ENCODE data around the gene GATD1. TPM values are rescaled to one million over a fixed set of nuclear protein-coding genes. Genes with fewer than 3 reads are reported as not detected.
A peak's percentile ranks its signal among the peaks of the same experiment; 100 is the strongest.

Gene GATD1
- total and polyA plus RNA-seq, 2 donors (not counting 1 experiment from before 2014, with no cell fraction given): 62.4 to 70.0 TPM

DNA sequence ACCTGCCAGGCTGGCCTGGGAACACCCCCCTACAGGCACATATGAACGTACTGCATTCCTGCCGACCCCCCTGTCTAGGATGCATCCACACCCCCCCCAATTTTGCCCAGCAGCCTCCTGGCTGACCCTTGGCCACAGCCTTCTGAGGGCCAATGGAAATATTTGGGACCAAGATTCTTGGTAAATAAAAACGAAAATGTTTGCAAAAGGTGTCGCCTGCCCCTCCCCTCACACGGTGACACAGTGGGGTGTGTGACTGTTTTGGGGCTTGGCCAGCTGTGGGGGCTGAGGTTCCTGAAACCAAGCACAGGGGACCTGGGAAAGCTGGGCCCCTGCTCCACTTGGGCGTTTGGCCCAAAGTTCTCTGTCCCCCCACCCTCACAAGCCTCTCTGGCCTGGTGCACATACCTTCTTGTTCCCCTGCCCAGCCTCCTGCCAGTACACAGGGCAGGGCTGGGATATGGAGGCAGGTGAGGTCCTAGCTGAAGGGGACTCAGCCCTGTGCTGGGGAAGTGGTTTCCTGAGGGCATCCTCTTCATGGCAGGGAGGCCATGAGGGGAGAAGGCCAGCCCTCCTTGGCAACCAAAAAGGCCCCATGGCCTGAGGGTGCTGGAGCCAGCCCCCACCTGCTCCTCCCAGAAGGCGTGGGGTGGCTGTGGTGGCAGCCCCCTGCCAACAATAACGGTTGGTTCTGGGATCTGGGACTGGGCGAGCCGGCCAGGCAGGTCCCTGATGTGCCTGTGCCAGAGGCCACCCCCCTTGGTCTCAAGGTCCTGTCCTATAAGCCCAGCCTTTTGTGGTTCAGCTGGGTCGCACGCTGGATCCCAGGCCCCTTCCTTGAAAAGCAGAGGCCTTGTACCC is 48.3 kb upstream of the GATD1 start:
- ATAC-seq (ENCODE audit: low read depth): no peak
- peak overlapping the region; percentile 99 for H3K4me2 ChIP-seq (replicated peaks; ENCODE audit: low read depth, low read length, poor library complexity, severe bottlenecking)

More for the DNA sequence above, 48.3 kb upstream of the GATD1 start:
- Histone ChIP-seq H3K9ac (ENCODE audit: low read length) (no peak overlapping the region), H3K4me3 (ENCODE audit: control extremely low read depth in 1 of 5, extremely low read depth in 1 of 5, insufficient read depth in 1 of 5, low read depth in 2 of 5, low read length in 4 of 5) (no peak overlapping the region), H3K9me3 (ENCODE audit: control extremely low read depth in 1 of 3, control insufficient read depth in 2 of 3, insufficient read depth in 1 of 3, low read length in 2 of 3) (peaks cover 0 to 15% (median 0%) of the 10 kb centered on the region in 3 donors), H3K79me2 (ENCODE audit: control insufficient read depth, insufficient read depth, low read length) (peaks cover 13% of the 10 kb centered on the region), H3K27ac (ENCODE audit: low read length in 2 of 2) (no peak overlapping the region), H4K20me1 (ENCODE audit: control insufficient read depth, insufficient read depth, low read length, poor library complexity, severe bottlenecking) (peaks cover 81% of the 10 kb centered on the region), H2AFZ (ENCODE audit: insufficient read depth, low read depth, low read length, poor library complexity, severe bottlenecking) (no peak overlapping the region), H3K36me3 (replicated peaks in 1 of 2; ENCODE audit: control extremely low read depth in 1 of 2, control insufficient read depth in 1 of 2, extremely low read depth in 1 of 2, insufficient read depth in 2 of 2, low read length in 1 of 2) (peaks cover 0 to 27% of the 10 kb centered on the region in 2 experiments), H3K27me3 (replicated peaks in 1 of 4; ENCODE audit: control extremely low read depth in 1 of 4, control insufficient read depth in 3 of 4, insufficient read depth in 4 of 4, low read length in 3 of 4) (peaks cover 0 to 32% (median 14%) of the 10 kb centered on the region in 4 experiments), H3K4me1 (ENCODE audit: control insufficient read depth in 2 of 2, insufficient read depth in 2 of 2, low read length in 2 of 2) (peaks cover 49 to 52% of the 10 kb centered on the region in 2 donors)
- WGBS (ENCODE audit: insufficient coverage): 93% methylated on average over 8 of the region's 12 CpGs
- CTCF ChIA-PET: no interaction called here
- no peak for TF ChIP-seq EZH2 (IDR thresholded peaks at IDR 0.05; ENCODE audit: borderline replicate concordance, insufficient read depth, low read depth, low read length, poor library complexity, severe bottlenecking)
- TF ChIP-seq, protein P1, sequence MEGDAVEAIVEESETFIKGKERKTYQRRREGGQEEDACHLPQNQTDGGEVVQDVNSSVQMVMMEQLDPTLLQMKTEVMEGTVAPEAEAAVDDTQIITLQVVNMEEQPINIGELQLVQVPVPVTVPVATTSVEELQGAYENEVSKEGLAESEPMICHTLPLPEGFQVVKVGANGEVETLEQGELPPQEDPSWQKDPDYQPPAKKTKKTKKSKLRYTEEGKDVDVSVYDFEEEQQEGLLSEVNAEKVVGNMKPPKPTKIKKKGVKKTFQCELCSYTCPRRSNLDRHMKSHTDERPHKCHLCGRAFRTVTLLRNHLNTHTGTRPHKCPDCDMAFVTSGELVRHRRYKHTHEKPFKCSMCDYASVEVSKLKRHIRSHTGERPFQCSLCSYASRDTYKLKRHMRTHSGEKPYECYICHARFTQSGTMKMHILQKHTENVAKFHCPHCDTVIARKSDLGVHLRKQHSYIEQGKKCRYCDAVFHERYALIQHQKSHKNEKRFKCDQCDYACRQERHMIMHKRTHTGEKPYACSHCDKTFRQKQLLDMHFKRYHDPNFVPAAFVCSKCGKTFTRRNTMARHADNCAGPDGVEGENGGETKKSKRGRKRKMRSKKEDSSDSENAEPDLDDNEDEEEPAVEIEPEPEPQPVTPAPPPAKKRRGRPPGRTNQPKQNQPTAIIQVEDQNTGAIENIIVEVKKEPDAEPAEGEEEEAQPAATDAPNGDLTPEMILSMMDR (IDR thresholded peaks at IDR 0.05): no peak
- DNase-seq: no peak
- Mint-ChIP-seq H3K4me3 (no peak overlapping the region), H3K27ac (no peak overlapping the region), H3K4me1 (peaks cover 48% of the 10 kb centered on the region), H3K27me3 (peaks cover 7% of the 10 kb centered on the region), H3K9me3 (ENCODE audit: insufficient read depth) (no peaks in the 10 kb centered on the region)
- POLR2A ChIA-PET: interaction anchor here (0.6 kb wide), 1 partner anchor 15 kb away, joined by 4 read pairs; no protein-coding TSS in a partner anchor
- intact Hi-C loops (cut with micrococcal nuclease): no loop called here
